Smooth muscle cell (in vitro differentiated cells): ENCODE results near the gene PIGS. TPM values are rescaled to one million over a fixed set of nuclear protein-coding genes. Genes with fewer than 3 reads are reported as not detected.

Source experiments
- DNase-seq: peaks from one replicate; lab custom pipeline; 2025; ENCODE audit not compliant: unreplicated experiment; lab: John Stamatoyannopoulos, UW
- H2AFZ ChIP-seq: fragments of 200-600 bp; sonication (generic); 2 replicates; pipeline ENCODE4 v1.6.0; 2016; ENCODE audit warnings: antibody characterized with exemption, low read depth, mild to moderate bottlenecking
- H3F3A ChIP-seq: fragments of 200-600 bp; sonication (generic); 2 replicates; pipeline ENCODE4 v1.6.0; 2017; ENCODE audit warnings: antibody characterized with exemption, low read depth
- H3K27ac ChIP-seq: fragments of 200-600 bp; sonication (generic); 2 replicates; pipeline ENCODE4 v1.5.1; 2016; ENCODE audit warnings: low read depth, mild to moderate bottlenecking
- H3K27me3 ChIP-seq: fragments of 200-600 bp; sonication (generic); 2 replicates; pipeline ENCODE4 v1.6.1; 2016; ENCODE audit warnings: low read depth, mild to moderate bottlenecking
- H3K36me3 ChIP-seq: fragments of 200-600 bp; sonication (generic); 2 replicates; pipeline ENCODE4 v1.5.1; 2016; ENCODE audit warnings: low read depth
- H3K4me1 ChIP-seq: fragments of 200-600 bp; sonication (generic); 2 replicates; pipeline ENCODE4 v1.5.1; 2016; ENCODE audit warnings: low read depth
- H3K4me2 ChIP-seq: fragments of 200-600 bp; sonication (generic); 2 replicates; pipeline ENCODE4 v1.6.0; 2016; ENCODE audit warnings: mild to moderate bottlenecking
- H3K4me3 ChIP-seq: fragments of 200-600 bp; sonication (generic); 2 replicates; pipeline ENCODE4 v1.5.1; 2016; ENCODE audit warnings: mild to moderate bottlenecking
- H3K79me2 ChIP-seq: fragments of 200-600 bp; sonication (generic); 2 replicates; pipeline ENCODE4 v1.6.0; 2016; ENCODE audit warnings: low read depth, mild to moderate bottlenecking
- H3K9ac ChIP-seq: fragments of 200-600 bp; sonication (generic); 2 replicates; pipeline ENCODE4 v1.6.0; 2016; ENCODE audit warnings: low read depth
- H3K9me3 ChIP-seq: fragments of 200-600 bp; sonication (generic); replicated peaks from 2 replicates; pipeline ENCODE4 v1.5.1; 2016; ENCODE audit warnings: low read depth
- H4K20me1 ChIP-seq: fragments of 200-600 bp; sonication (generic); 2 replicates; pipeline ENCODE4 v1.6.0; 2016; ENCODE audit warnings: low read depth
- WGBS: methylation state at CpG from one replicate; pipeline ENCODE4 v1.1.7; 2016; ENCODE audit warnings: low lambda C conversion rate; 5-methylcytosine and 5-hydroxymethylcytosine counted together
- polyA plus RNA-seq: library from polyadenylated mRNA; unstranded; fragments of >200 nt; fragmentation: Nextera tagmentation; extraction: Ambion mirVana; gene quantifications from 2 replicates; pipeline ENCODE4 v1.2.1, GENCODE V29; 2016
- total RNA-seq: library from RNA; depleted of rRNA; stranded (reverse); fragments of >200 nt; gene quantifications from 2 replicates; pipeline ENCODE4 v1.2.3, GENCODE V29; 2014
- TF ChIP-seq, protein P1 (sequence below): fragments of 200-600 bp; sonication (generic); IDR thresholded peaks from 2 replicates; pipeline ENCODE4 v1.5.1; 2017; ENCODE audit warnings: borderline replicate concordance, mild to moderate bottlenecking, antibody characterized with exemption; ENCODE audit not compliant: insufficient read depth, poor library complexity, severe bottlenecking

PIGS gene
- total and polyA plus RNA-seq, 2 experiments from 2014 or later = 61.3 to 69.2 TPM

DNA sequence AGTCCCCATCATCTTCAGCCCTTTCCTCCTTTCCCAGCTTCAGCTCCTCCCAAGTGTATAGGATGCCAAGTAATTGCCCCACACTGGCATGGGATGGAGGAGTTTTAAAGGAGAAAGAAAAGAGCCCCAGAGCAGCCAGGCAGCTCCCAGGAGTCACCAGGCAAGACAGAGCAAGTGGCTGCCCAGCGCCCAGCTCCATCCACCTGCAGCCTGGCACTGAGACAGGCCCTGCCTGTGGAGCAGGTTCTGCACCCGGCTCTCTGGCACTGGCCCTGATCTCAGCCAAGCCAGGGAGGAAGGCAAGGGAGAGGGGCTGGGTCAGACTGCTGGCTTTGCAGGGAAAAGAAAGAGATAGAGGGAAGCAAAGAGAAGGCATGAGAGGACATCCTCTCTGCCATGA is 43.5 kb downstream of the PIGS start:
- Histone ChIP-seq H3K27me3 (no peaks in the 10 kb centered on the region), H3K79me2 (no peaks in the 10 kb centered on the region), H3K27ac (no peak overlapping the region), H2AFZ (no peak overlapping the region), H3F3A (no peaks in the 10 kb centered on the region), H3K36me3 (no peaks in the 10 kb centered on the region), H3K4me3 (no peak overlapping the region), H4K20me1 (no peaks in the 10 kb centered on the region), H3K9ac (no peak overlapping the region), H3K4me2 (no peak overlapping the region), H3K9me3 (no peaks in the 10 kb centered on the region), H3K4me1 (peaks cover 4% of the 10 kb centered on the region)
- 93% methylated on average over 2 of the region's 2 CpGs for WGBS
- no peak for DNase-seq
- TF ChIP-seq, protein P1, sequence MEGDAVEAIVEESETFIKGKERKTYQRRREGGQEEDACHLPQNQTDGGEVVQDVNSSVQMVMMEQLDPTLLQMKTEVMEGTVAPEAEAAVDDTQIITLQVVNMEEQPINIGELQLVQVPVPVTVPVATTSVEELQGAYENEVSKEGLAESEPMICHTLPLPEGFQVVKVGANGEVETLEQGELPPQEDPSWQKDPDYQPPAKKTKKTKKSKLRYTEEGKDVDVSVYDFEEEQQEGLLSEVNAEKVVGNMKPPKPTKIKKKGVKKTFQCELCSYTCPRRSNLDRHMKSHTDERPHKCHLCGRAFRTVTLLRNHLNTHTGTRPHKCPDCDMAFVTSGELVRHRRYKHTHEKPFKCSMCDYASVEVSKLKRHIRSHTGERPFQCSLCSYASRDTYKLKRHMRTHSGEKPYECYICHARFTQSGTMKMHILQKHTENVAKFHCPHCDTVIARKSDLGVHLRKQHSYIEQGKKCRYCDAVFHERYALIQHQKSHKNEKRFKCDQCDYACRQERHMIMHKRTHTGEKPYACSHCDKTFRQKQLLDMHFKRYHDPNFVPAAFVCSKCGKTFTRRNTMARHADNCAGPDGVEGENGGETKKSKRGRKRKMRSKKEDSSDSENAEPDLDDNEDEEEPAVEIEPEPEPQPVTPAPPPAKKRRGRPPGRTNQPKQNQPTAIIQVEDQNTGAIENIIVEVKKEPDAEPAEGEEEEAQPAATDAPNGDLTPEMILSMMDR = no peak

DNA sequence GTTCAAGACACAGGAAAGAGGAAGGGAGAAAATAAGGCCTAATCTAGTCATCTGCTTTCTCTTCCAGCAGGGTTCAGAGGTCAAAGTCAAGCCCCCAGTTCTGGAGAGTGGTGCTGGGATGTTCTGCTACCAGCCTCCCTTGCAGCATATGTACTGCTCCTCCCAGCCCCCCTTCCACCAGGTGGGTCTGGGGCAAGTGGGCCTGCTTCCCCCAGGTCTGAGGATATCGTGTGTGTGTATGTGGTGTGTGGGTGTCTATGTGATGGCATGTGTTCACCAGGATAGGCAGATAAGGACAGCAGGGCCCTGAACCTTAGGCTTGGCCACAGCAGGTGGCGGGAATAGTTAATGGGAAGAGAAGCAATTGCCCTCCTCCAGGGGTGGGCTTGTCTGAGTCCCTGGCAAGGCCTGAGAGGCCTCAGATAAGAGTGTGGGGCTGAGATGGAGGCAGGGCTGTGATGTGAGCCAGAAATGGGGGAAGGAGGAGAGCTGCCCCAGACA is 44.1 kb downstream of the PIGS start:
- 93% methylated on average over 2 of the region's 2 CpGs for WGBS

DNA sequence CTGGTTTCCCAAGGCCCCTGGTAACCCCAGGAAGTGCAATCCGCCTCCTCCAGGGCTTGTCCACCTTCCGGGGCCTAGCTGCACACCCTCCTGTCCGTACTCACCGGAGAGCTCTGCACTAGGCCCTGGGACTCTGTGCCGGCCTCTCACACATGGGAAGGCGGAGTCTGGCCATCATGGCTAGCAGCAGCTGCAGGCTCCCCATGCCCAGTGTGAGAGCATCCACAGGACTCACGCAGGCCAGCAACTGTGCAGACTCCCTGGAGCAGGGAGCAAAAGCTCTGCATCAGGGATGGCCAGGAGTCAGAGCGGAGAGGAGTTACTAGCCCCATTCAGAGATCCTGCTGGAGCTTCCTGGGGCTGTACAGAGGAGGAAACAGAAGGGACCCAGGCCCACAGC is 44.9 kb downstream of the PIGS start:
- TF ChIP-seq, protein P1 = no peak
- no peak overlapping the region for H2AFZ ChIP-seq
- H3K4me2 ChIP-seq = no peak overlapping the region
- H3K4me3 ChIP-seq = no peak overlapping the region
- no peaks in the 10 kb centered on the region for H3K79me2 ChIP-seq
- no peak overlapping the region for H3K27ac ChIP-seq
- WGBS = 78% methylated on average over 8 of the region's 8 CpGs
- H3K27me3 ChIP-seq = no peaks in the 10 kb centered on the region
- H3K9ac ChIP-seq = no peak overlapping the region
- H3K4me1 ChIP-seq = peaks cover 4% of the 10 kb centered on the region
- H3K9me3 ChIP-seq = no peaks in the 10 kb centered on the region
- H3K36me3 ChIP-seq = no peaks in the 10 kb centered on the region
- no peak for DNase-seq
- H3F3A ChIP-seq = no peaks in the 10 kb centered on the region
- no peaks in the 10 kb centered on the region for H4K20me1 ChIP-seq

More for the DNA sequence above, 44.1 kb downstream of the PIGS start:
- no peaks in the 10 kb centered on the region for H3K27me3 ChIP-seq
- no peak overlapping the region for H3K9ac ChIP-seq
- H4K20me1 ChIP-seq = no peaks in the 10 kb centered on the region
- H3K27ac ChIP-seq = no peak overlapping the region
- no peaks in the 10 kb centered on the region for H3K79me2 ChIP-seq
- no peaks in the 10 kb centered on the region for H3K36me3 ChIP-seq
- no peak overlapping the region for H2AFZ ChIP-seq
- no peaks in the 10 kb centered on the region for H3K9me3 ChIP-seq
- H3K4me2 ChIP-seq = no peak overlapping the region
- no peaks in the 10 kb centered on the region for H3F3A ChIP-seq
- H3K4me3 ChIP-seq = no peak overlapping the region
- DNase-seq = no peak
- TF ChIP-seq, protein P1 = no peak
- peaks cover 4% of the 10 kb centered on the region for H3K4me1 ChIP-seq

DNA sequence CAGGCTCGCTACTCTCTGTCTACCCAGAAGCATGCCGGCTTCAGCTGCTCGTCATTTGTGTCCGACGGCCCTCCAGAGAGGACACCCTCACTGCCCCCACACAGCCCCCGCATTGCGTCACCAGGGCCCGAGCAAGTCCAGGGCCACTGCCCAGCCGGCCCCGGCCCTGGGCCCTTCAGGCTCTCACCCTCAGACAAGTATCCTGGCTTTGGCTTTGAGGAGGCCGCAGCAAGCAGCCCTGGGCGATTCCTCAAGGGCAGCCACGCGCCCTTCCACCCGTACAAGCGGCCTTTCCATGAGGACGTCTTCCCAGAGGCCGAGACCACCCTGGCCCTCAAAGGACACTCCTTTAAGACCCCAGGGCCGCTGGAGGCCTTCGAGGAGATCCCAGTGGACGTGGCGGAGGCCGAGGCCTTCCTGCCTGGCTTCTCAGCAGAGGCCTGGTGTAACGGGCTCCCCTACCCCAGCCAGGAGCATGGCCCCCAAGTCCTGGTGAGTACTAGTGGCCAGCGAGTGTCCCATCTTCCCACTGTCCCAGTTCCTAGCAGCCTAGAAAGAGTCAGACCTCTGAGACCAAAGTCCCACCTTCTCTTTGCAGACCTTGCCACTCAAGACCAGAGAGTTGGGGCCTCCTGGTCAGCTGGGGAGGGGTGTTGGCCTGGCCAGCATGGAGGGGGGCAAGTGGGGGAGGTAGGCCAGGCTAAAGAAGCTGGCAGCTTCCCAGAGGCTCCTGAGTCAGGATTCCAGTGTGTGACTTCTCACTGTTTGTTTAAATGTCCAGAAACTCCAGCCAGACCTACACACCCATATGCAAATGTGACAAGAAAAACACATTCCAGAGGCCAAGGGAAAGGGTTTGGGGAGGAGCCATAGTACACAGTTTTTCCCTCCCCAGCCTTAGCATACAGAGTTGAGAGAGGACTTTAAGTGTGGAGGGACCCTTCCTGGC is 46.6 kb downstream of the PIGS start:
- Histone ChIP-seq H3K4me2 (peak overlapping the region; percentile 54), H3K27me3 (no peaks in the 10 kb centered on the region), H3K9ac (no peak overlapping the region), H3K4me3 (no peak overlapping the region), H2AFZ (peak overlapping the region; percentile 55), H3K27ac (peak overlapping the region; percentile 28), H4K20me1 (no peaks in the 10 kb centered on the region), H3K9me3 (no peaks in the 10 kb centered on the region), H3F3A (no peaks in the 10 kb centered on the region), H3K79me2 (no peaks in the 10 kb centered on the region), H3K36me3 (no peaks in the 10 kb centered on the region), H3K4me1 (peaks cover 4% of the 10 kb centered on the region)
- WGBS = 90% methylated on average over 25 of the region's 25 CpGs
- no peak for DNase-seq
- TF ChIP-seq, protein P1 = no peak
